Inflammatory macrophage (primary cell): Measurements from ENCODE around the gene C16orf54.
"Not testable (repeated sequence)": the region's sequence is repeated elsewhere in the genome, so short reads cannot be mapped to it uniquely, and the experiment has no call there.

Experiments used
- DNase-seq, 2 donors: peaks; one replicate each; pipeline ENCODE4 v3.0.0-alpha.2; 2020 to 2022
- total RNA-seq, 18 experiments: gene quantifications; one replicate each; lab custom pipeline; 2026; ENCODE audit warnings: mixed read lengths in 6 of 18, inconsistent platforms in 2 of 18; lab: John Stamatoyannopoulos, UW

Gene C16orf54
- total RNA-seq, result 1.2 to 81.9 (median 42.2) reads per million in 18 experiments

- peak; percentile 94 to 97 for DNase-seq
Observed at GRCh38 chr16:29745853-29746345, at the start of gene C16orf54. C16orf54 (minus strand) TSS chr16:29745990; CDS start chr16:29744951, 1,039 bp downstream.

GRCh38 chr16:29794231-29794710 is 48.5 kb upstream of the C16orf54 start:
- no peak for DNase-seq

- not testable (repeated sequence) for DNase-seq
Observed at GRCh38 chr16:29793153-29793552, 47.4 kb upstream of the C16orf54 start.

- DNase-seq, result no peak
Observed at GRCh38 chr16:29791845-29792807, 46.3 kb upstream of the C16orf54 start.

- no peak for DNase-seq
Observed at GRCh38 chr16:29790949-29791844, 45.4 kb upstream of the C16orf54 start.

- DNase-seq, result peak; percentile 100
Observed at GRCh38 chr16:29790183-29790948, 44.6 kb upstream of the C16orf54 start, which contains the start of gene KIF22. KIF22 (plus strand) TSS chr16:29790751; CDS start chr16:29790760, 9 bp downstream.

GRCh38 chr16:29789775-29790182 is 44.0 kb upstream of the C16orf54 start:
- no peak for DNase-seq

- DNase-seq, result not testable (repeated sequence)
Observed at GRCh38 chr16:29787155-29787554, 41.4 kb upstream of the C16orf54 start.

GRCh38 chr16:29784901-29785500 is 39.2 kb upstream of the C16orf54 start:
- DNase-seq, result peak; percentile 74 to 82

- DNase-seq, result no peak
Observed at GRCh38 chr16:29784157-29784556, 38.4 kb upstream of the C16orf54 start.

- DNase-seq, result not testable (repeated sequence)
Observed at GRCh38 chr16:29783094-29783953, 37.5 kb upstream of the C16orf54 start.

- no peak for DNase-seq
Observed at GRCh38 chr16:29779474-29779873, 33.7 kb upstream of the C16orf54 start.

- no peak for DNase-seq
Observed at GRCh38 chr16:29777576-29778350, 32.0 kb upstream of the C16orf54 start, which contains the start of gene ZG16. ZG16 (plus strand) TSS chr16:29778256; CDS start chr16:29779267, 1,011 bp downstream.

GRCh38 chr16:29775742-29776408 is 30.1 kb upstream of the C16orf54 start:
- no peak for DNase-seq

- no peak for DNase-seq
Observed at GRCh38 chr16:29774730-29775129, 28.9 kb upstream of the C16orf54 start.

GRCh38 chr16:29772330-29772729 is 26.5 kb upstream of the C16orf54 start:
- DNase-seq, result peak in 1 of 2 donors; percentile 3

- DNase-seq, result no peak
Observed at GRCh38 chr16:29770250-29770929, 24.6 kb upstream of the C16orf54 start.

- DNase-seq, result no peak
Observed at GRCh38 chr16:29769507-29769906, 23.7 kb upstream of the C16orf54 start.
